ENCODE results near the gene AZIN2. TPM values are rescaled to one million over a fixed set of nuclear protein-coding genes. Genes with fewer than 3 reads are reported as not detected.
A peak's percentile ranks its signal among the peaks of the same experiment; 100 is the strongest.

AZIN2 gene
- total and polyA plus RNA-seq, 2 of the 8 experiments (the other 6 are each of a cell fraction or from before 2014, with no cell fraction given) = 0.22 to 0.91 TPM

GRCh38 chr1:33118274-33118673 lies 37.3 kb downstream of the AZIN2 start:
- Histone ChIP-seq H3K14ac (ENCODE audit: insufficient read length) (no peak overlapping the region), H2BK12ac (ENCODE audit: low read depth, low read length) (0 out of 2 replicates have a peak overlapping the region, but pooled peaks have one; percentile 20), H3K4me3 (ENCODE audit: extremely low read depth in 1 of 4, insufficient read depth in 2 of 4, low read depth in 3 of 4, low read length in 4 of 4) (no peak overlapping the region), H2AFZ (ENCODE audit: low read length) (no peak overlapping the region), H3K4ac (replicated peaks; ENCODE audit: insufficient read length, low read depth, low read length) (no peak overlapping the region), H4K8ac (ENCODE audit: extremely low read depth, insufficient read depth, low read length) (no peak overlapping the region; the same call in 1 of the 2 replicates), H2BK15ac (ENCODE audit: low read length) (peak overlapping the region; percentile 50; the same call in 1 of the 2 replicates), H3K23me2 (ENCODE audit: low read depth, low read length) (no peaks in the 10 kb centered on the region), H2BK120ac (replicated peaks; ENCODE audit: low read depth, low read length) (no peak overlapping the region), H2BK20ac (ENCODE audit: low read length) (no peak overlapping the region), H3K9me3 (ENCODE audit: insufficient read depth in 2 of 2, low read depth in 1 of 2, low read length in 1 of 2) (no peaks in the 10 kb centered on the region), H4K20me1 (replicated peaks in 1 of 2; ENCODE audit: control insufficient read depth in 1 of 2, insufficient read depth in 2 of 2, low read length in 2 of 2) (no peaks in the 10 kb centered on the region), H3K18ac (ENCODE audit: extremely low read depth, low read length) (no peak overlapping the region), H2BK5ac (ENCODE audit: low read depth, low read length) (no peak overlapping the region), H3K4me2 (ENCODE audit: insufficient read depth in 1 of 2, low read depth in 2 of 2, low read length in 2 of 2) (no peak overlapping the region), H3K4me1 (replicated peaks in 1 of 4; ENCODE audit: control insufficient read depth in 3 of 4, insufficient read depth in 4 of 4, low read length in 3 of 4) (no peaks in the 10 kb centered on the region; a peak in 3 of 7 replicates), H3K56ac (replicated peaks; ENCODE audit: insufficient read length, low read depth, low read length) (no peak overlapping the region), H3K27ac (ENCODE audit: low read depth, low read length) (no peak overlapping the region), H2AK5ac (ENCODE audit: low read depth, low read length) (no peak overlapping the region), H3K23ac (ENCODE audit: insufficient read length) (no peak overlapping the region), H3K79me2 (ENCODE audit: control insufficient read depth in 1 of 2, insufficient read depth in 2 of 2, low read length in 2 of 2) (no peaks in the 10 kb centered on the region), H3K79me1 (ENCODE audit: low read depth, low read length) (no peaks in the 10 kb centered on the region), H3K9ac (replicated peaks in 1 of 4; ENCODE audit: extremely low read depth in 1 of 4, low read depth in 3 of 4, low read length in 3 of 4) (no peak overlapping the region), H4K91ac (replicated peaks; ENCODE audit: insufficient read length, low read length) (peak overlapping the region; percentile 26), H3K27me3 (replicated peaks in 1 of 4; ENCODE audit: control insufficient read depth in 3 of 4, extremely low read depth in 1 of 4, insufficient read depth in 3 of 4, low read length in 3 of 4) (peaks cover 0 to 18% (median 9%) of the 10 kb centered on the region in 4 experiments; a peak in 5 of 7 replicates), H4K5ac (ENCODE audit: insufficient read length, low read depth, low read length) (no peak overlapping the region), H3K36me3 (ENCODE audit: control insufficient read depth in 2 of 4, insufficient read depth in 4 of 4, low read length in 3 of 4) (no peaks in the 10 kb centered on the region)
- POLR2A ChIA-PET (ENCODE audit: partially characterized antibody) = interaction anchor here (0.6 to 1.0 kb wide), 2 partner anchors 37 to 476 kb away, joined by 3 to 4 read pairs; no protein-coding TSS in a partner anchor
- no peak for FAIRE-seq
- whole genome bisulfite sequencing, 2 experiments (ENCODE audit: extremely low coverage in 1 of 2, insufficient coverage in 1 of 2, insufficient read length in 1 of 2, insufficient replicate concordance in 2 of 2, low coverage in 1 of 2, low lambda C conversion rate in 2 of 2, missing lambda C conversion rate in 1 of 2) = 86% methylated on average over 4 of the region's 4 CpGs; no CpG with 5 or more reads in 1 of the 2 experiments
- TF ChIP-seq CBX5 (IDR thresholded peaks at IDR 0.05; ENCODE audit: low read depth, low read length) (no peak), POLR2AphosphoS5 (IDR thresholded peaks at IDR 0.05; ENCODE audit: low read depth, low read length) (no peak), CBX8 (IDR thresholded peaks at IDR 0.05; ENCODE audit: borderline replicate concordance, low read depth, low read length) (no peak), JUND (IDR thresholded peaks at IDR 0.05; ENCODE audit: low read length) (no peak), EP300 (IDR thresholded peaks at IDR 0.05; ENCODE audit: borderline replicate concordance in 1 of 2, low read depth in 2 of 2, low read length in 2 of 2) (no peak), CHD2 (IDR thresholded peaks at IDR 0.05; ENCODE audit: low read length) (no peak), BACH1 (IDR thresholded peaks at IDR 0.05; ENCODE audit: low read length) (no peak), SUZ12 (IDR thresholded peaks at IDR 0.05; ENCODE audit: low read length) (no peak), EGR1 (IDR thresholded peaks at IDR 0.05; ENCODE audit: borderline replicate concordance, low read depth, low read length) (no peak), USF2 (IDR thresholded peaks at IDR 0.05; ENCODE audit: low read length) (no peak), ASH2L (IDR thresholded peaks at IDR 0.05; ENCODE audit: low read length) (no peak), KDM5A (IDR thresholded peaks at IDR 0.05; ENCODE audit: low read length) (no peak)
- CTCF ChIA-PET (ENCODE audit: partially characterized antibody) = interaction anchor here (0.8 to 2.7 kb wide), 5 partner anchors 9 to 180 kb away, joined by 3 to 9 read pairs (median 4); no protein-coding TSS in a partner anchor
- no peak for DNase-seq (ENCODE audit: low read depth in 1 of 2, low spot score in 2 of 2)

Data from H1 (cell line).